ENCODE data around the gene CLDN7.

- TF ChIP-seq EZH2 (IDR thresholded peaks at IDR 0.05) (no peak), POLR2AphosphoS5 (IDR thresholded peaks at IDR 0.05; ENCODE audit: borderline replicate concordance, low read depth, low read length) (no peak)
These were observed 38.9 kb downstream of the CLDN7 start for GRCh38 chr17:7223375-7223774.
